ENCODE data around the gene EVPLL.
"Not testable (repeated sequence)": the region's sequence is repeated elsewhere in the genome, so short reads cannot be mapped to it uniquely, and the experiment has no call there.

EVPLL gene

GRCh38 chr17:18379246-18380146, 1.9 kb downstream of the EVPLL start:
- DNase-seq (ENCODE audit: low read depth) = no peak
- H3K4me3 ChIP-seq (ENCODE audit: control insufficient read depth, low read depth, low read length) = no peak overlapping the region
- TF ChIP-seq CTCF (IDR thresholded peaks at IDR 0.05; ENCODE audit: control insufficient read depth, insufficient read depth, low read depth, low read length, missing control alignments) = no peak

GRCh38 chr17:18380471-18381157, 3.0 kb downstream of the EVPLL start:
- TF ChIP-seq CTCF (IDR thresholded peaks at IDR 0.05; ENCODE audit: control insufficient read depth, insufficient read depth, low read depth, low read length, missing control alignments) = no peak
- H3K4me3 ChIP-seq (ENCODE audit: control insufficient read depth, low read depth, low read length) = no peak overlapping the region
- DNase-seq (ENCODE audit: low read depth) = no peak

- no peak overlapping the region for H3K4me3 ChIP-seq (ENCODE audit: control insufficient read depth, low read depth, low read length)
- TF ChIP-seq CTCF (IDR thresholded peaks at IDR 0.05; ENCODE audit: control insufficient read depth, insufficient read depth, low read depth, low read length, missing control alignments) = no peak
- DNase-seq (ENCODE audit: low read depth) = no peak
Measured at GRCh38 chr17:18381158-18381952, 3.8 kb downstream of the EVPLL start.

GRCh38 chr17:18381953-18382245, 4.3 kb downstream of the EVPLL start:
- TF ChIP-seq CTCF (IDR thresholded peaks at IDR 0.05; ENCODE audit: control insufficient read depth, insufficient read depth, low read depth, low read length, missing control alignments) = no peak
- no peak for DNase-seq (ENCODE audit: low read depth)
- H3K4me3 ChIP-seq (ENCODE audit: control insufficient read depth, low read depth, low read length) = no peak overlapping the region

- no peak for DNase-seq (ENCODE audit: low read depth)
- TF ChIP-seq CTCF (IDR thresholded peaks at IDR 0.05; ENCODE audit: control insufficient read depth, insufficient read depth, low read depth, low read length, missing control alignments) = no peak
- no peak overlapping the region for H3K4me3 ChIP-seq (ENCODE audit: control insufficient read depth, low read depth, low read length)
Measured at GRCh38 chr17:18382441-18383078, 5.0 kb downstream of the EVPLL start.

- not testable (repeated sequence) for H3K4me3 ChIP-seq (ENCODE audit: control insufficient read depth, low read depth, low read length); DNase-seq (ENCODE audit: low read depth)
Measured at GRCh38 chr17:18383079-18383481, 5.5 kb downstream of the EVPLL start.

GRCh38 chr17:18384271-18384670, 6.7 kb downstream of the EVPLL start:
- DNase-seq (ENCODE audit: low read depth); H3K4me3 ChIP-seq (ENCODE audit: control insufficient read depth, low read depth, low read length): not testable (repeated sequence)

- not testable (repeated sequence) for H3K4me3 ChIP-seq (ENCODE audit: control insufficient read depth, low read depth, low read length); DNase-seq (ENCODE audit: low read depth)
Measured at GRCh38 chr17:18387583-18387982, 10.0 kb downstream of the EVPLL start.

GRCh38 chr17:18388266-18388665, 10.7 kb downstream of the EVPLL start:
- not testable (repeated sequence) for H3K4me3 ChIP-seq (ENCODE audit: control insufficient read depth, low read depth, low read length); DNase-seq (ENCODE audit: low read depth)

GRCh38 chr17:18388728-18389127, 11.2 kb downstream of the EVPLL start:
- DNase-seq (ENCODE audit: low read depth); H3K4me3 ChIP-seq (ENCODE audit: control insufficient read depth, low read depth, low read length): not testable (repeated sequence)

Measured in AG09309 (cell line).